OCI-M2 (cell line): ENCODE data around the gene JARID2.

Experiments
- DNase-seq: peaks from one replicate; lab custom pipeline; 2025; ENCODE audit not compliant: unreplicated experiment; lab: John Stamatoyannopoulos, UW

The JARID2 gene

GRCh38 chr6:15370733-15371671, 125.1 kb downstream of the JARID2 start:
- no peak for DNase-seq

- DNase-seq: no peak
These were observed 127.1 kb downstream of the JARID2 start for GRCh38 chr6:15372932-15373331.

GRCh38 chr6:15374119-15374518, 128.2 kb downstream of the JARID2 start:
- DNase-seq: no peak

- no peak for DNase-seq
These were observed 129.1 kb downstream of the JARID2 start for GRCh38 chr6:15375018-15375417.

GRCh38 chr6:15375638-15376290, 129.9 kb downstream of the JARID2 start:
- no peak for DNase-seq

- DNase-seq: no peak
These were observed 131.1 kb downstream of the JARID2 start for GRCh38 chr6:15376900-15377487.

GRCh38 chr6:15378272-15378671, 132.4 kb downstream of the JARID2 start:
- no peak for DNase-seq

GRCh38 chr6:15378866-15379265, 133.0 kb downstream of the JARID2 start:
- DNase-seq: no peak

- no peak for DNase-seq
These were observed 134.5 kb downstream of the JARID2 start for GRCh38 chr6:15380351-15380750.

GRCh38 chr6:15382089-15382488, 136.2 kb downstream of the JARID2 start:
- no peak for DNase-seq

- no peak for DNase-seq
These were observed 136.8 kb downstream of the JARID2 start for GRCh38 chr6:15382712-15383111.

GRCh38 chr6:15384901-15385300, 139.0 kb downstream of the JARID2 start:
- no peak for DNase-seq

GRCh38 chr6:15385521-15385920, 139.7 kb downstream of the JARID2 start:
- no peak for DNase-seq

- DNase-seq: no peak
These were observed 140.4 kb downstream of the JARID2 start for GRCh38 chr6:15386110-15386755.

GRCh38 chr6:15386756-15387112, 140.9 kb downstream of the JARID2 start:
- DNase-seq: no peak

GRCh38 chr6:15387118-15387517, 141.2 kb downstream of the JARID2 start:
- DNase-seq: no peak

- DNase-seq: no peak
These were observed 143.4 kb downstream of the JARID2 start for GRCh38 chr6:15389084-15389764.

- no peak for DNase-seq
These were observed 144.2 kb downstream of the JARID2 start for GRCh38 chr6:15389765-15390723.

GRCh38 chr6:15391500-15391899, 145.6 kb downstream of the JARID2 start:
- no peak for DNase-seq

GRCh38 chr6:15392182-15392581, 146.3 kb downstream of the JARID2 start:
- DNase-seq: no peak
